H9 (cell line): ENCODE data around the gene CXCL3. TPM values are rescaled to one million over a fixed set of nuclear protein-coding genes. Genes with fewer than 3 reads are reported as not detected.

Source experiments
- DNase-seq: peaks from one replicate; pipeline ENCODE4 v3.0.0-alpha.2; 2017
- H2AFZ ChIP-seq: one replicate; pipeline ENCODE4 v1.6.1; 2013; ENCODE audit warnings: mild to moderate bottlenecking, low read length, control low read depth, moderate library complexity
- H2AK5ac ChIP-seq: 2 replicates; pipeline ENCODE4 v1.6.1; 2013; ENCODE audit warnings: low read length, control low read depth, mixed read lengths; ENCODE audit not compliant: insufficient read length
- H2BK120ac ChIP-seq: one replicate; pipeline ENCODE4 v1.6.1; 2013; ENCODE audit warnings: low read depth, mild to moderate bottlenecking, low read length, control low read depth, inconsistent platforms; ENCODE audit not compliant: poor library complexity, severe bottlenecking
- H2BK12ac ChIP-seq: 2 replicates; pipeline ENCODE4 v1.6.1; 2013; ENCODE audit warnings: low read length, control low read depth, mixed read lengths, low read depth; ENCODE audit not compliant: insufficient read length
- H2BK15ac ChIP-seq: 2 replicates; pipeline ENCODE4 v1.6.1; 2013; ENCODE audit warnings: low read depth, low read length, control low read depth
- H2BK20ac ChIP-seq: one replicate; pipeline ENCODE4 v1.6.1; 2013; ENCODE audit warnings: low read depth, mild to moderate bottlenecking, low read length, control low read depth, inconsistent platforms; ENCODE audit not compliant: poor library complexity, severe bottlenecking
- H2BK5ac ChIP-seq: 2 replicates; pipeline ENCODE4 v1.6.1; 2013; ENCODE audit warnings: low read length, control low read depth, mixed read lengths; ENCODE audit not compliant: insufficient read length
- H3K14ac ChIP-seq: 2 replicates; pipeline ENCODE4 v1.6.1; 2013; ENCODE audit warnings: low read length, control low read depth; ENCODE audit not compliant: insufficient read depth
- H3K18ac ChIP-seq: 2 replicates; pipeline ENCODE4 v1.6.1; 2013; ENCODE audit warnings: low read depth, mild to moderate bottlenecking, mixed read lengths, low read length, control low read depth; ENCODE audit not compliant: insufficient read length
- H3K23ac ChIP-seq: 2 replicates; pipeline ENCODE4 v1.6.1; 2013; ENCODE audit warnings: low read length, control low read depth, mixed read lengths, low read depth; ENCODE audit not compliant: insufficient read length
- H3K23me2 ChIP-seq: 2 replicates; pipeline ENCODE4 v1.6.1; 2013; ENCODE audit warnings: low read depth, mild to moderate bottlenecking, mixed read lengths, low read length, control low read depth; ENCODE audit not compliant: insufficient read length, poor library complexity, severe bottlenecking
- H3K27ac ChIP-seq: 2 replicates; pipeline ENCODE4 v1.5.1; 2013; ENCODE audit warnings: low read length, control low read depth, mixed read lengths, low read depth; ENCODE audit not compliant: insufficient read length
- H3K27me3 ChIP-seq: 2 replicates; pipeline ENCODE4 v1.6.1; 2013; ENCODE audit warnings: low read length, control low read depth, inconsistent platforms; ENCODE audit not compliant: insufficient read depth
- H3K4ac ChIP-seq: 2 replicates; pipeline ENCODE4 v1.6.1; 2013; ENCODE audit warnings: low read depth, mild to moderate bottlenecking, control low read depth, inconsistent platforms, low read length, moderate library complexity
- H3K4me1 ChIP-seq: 2 replicates; pipeline ENCODE4 v1.6.1; 2013; ENCODE audit warnings: low read length, control low read depth, inconsistent platforms; ENCODE audit not compliant: insufficient read depth
- H3K4me2 ChIP-seq: 2 replicates; pipeline ENCODE4 v1.6.1; 2013; ENCODE audit warnings: low read length, control low read depth, mixed read lengths; ENCODE audit not compliant: insufficient read length, insufficient read depth
- H3K56ac ChIP-seq: 2 replicates; pipeline ENCODE4 v1.6.1; 2013; ENCODE audit warnings: low read depth, mild to moderate bottlenecking, mixed read lengths, low read length, control low read depth; ENCODE audit not compliant: insufficient read length
- H3K79me1 ChIP-seq: 2 replicates; pipeline ENCODE4 v1.6.1; 2013; ENCODE audit warnings: low read depth, mild to moderate bottlenecking, moderate library complexity, low read length, control low read depth, inconsistent platforms; ENCODE audit not compliant: insufficient read depth, poor library complexity, severe bottlenecking
- H3K79me2 ChIP-seq: 2 replicates; pipeline ENCODE4 v1.6.1; 2013; ENCODE audit warnings: low read length, control low read depth, inconsistent platforms; ENCODE audit not compliant: insufficient read depth
- H3K9ac ChIP-seq: 2 replicates; pipeline ENCODE4 v1.6.1; 2013; ENCODE audit warnings: low read length, control low read depth, mixed read lengths; ENCODE audit not compliant: insufficient read length; ENCODE audit errors: extremely low read depth
- H3K9me3 ChIP-seq: one replicate; pipeline ENCODE4 v1.6.1; 2013; ENCODE audit warnings: low read depth, low read length, inconsistent platforms; ENCODE audit not compliant: control insufficient read depth
- H3T11ph ChIP-seq: one replicate; pipeline ENCODE4 v1.6.1; 2013; ENCODE audit warnings: mild to moderate bottlenecking, low read length, control low read depth, inconsistent platforms
- H4K20me1 ChIP-seq: one replicate; pipeline ENCODE4 v1.6.1; 2013; ENCODE audit not compliant: control insufficient read depth, insufficient read length, insufficient read depth
- H4K5ac ChIP-seq: 2 replicates; pipeline ENCODE4 v1.6.1; 2013; ENCODE audit warnings: low read depth, mild to moderate bottlenecking, mixed read lengths, low read length, control low read depth; ENCODE audit not compliant: insufficient read length
- H4K8ac ChIP-seq: replicated peaks from 2 replicates; pipeline ENCODE4 v1.6.1; 2013; ENCODE audit warnings: low read length, control low read depth, mixed read lengths, low read depth; ENCODE audit not compliant: insufficient read length
- H4K91ac ChIP-seq: 2 replicates; pipeline ENCODE4 v1.6.1; 2013; ENCODE audit warnings: low read depth, mild to moderate bottlenecking, moderate library complexity, mixed read lengths, low read length, control low read depth; ENCODE audit not compliant: insufficient read length
- H3K27ac Mint-ChIP-seq, 3 experiments: 2 replicates in 2 of 3; 3 replicates in 1 of 3; pipeline ENCODE4 v1.8.0; 2020 to 2021; ENCODE audit warnings: mixed read lengths in 3 of 3, mild to moderate bottlenecking in 1 of 3, moderate library complexity in 1 of 3
- H3K27me3 Mint-ChIP-seq: 2 replicates; pipeline ENCODE4 v1.8.0; 2021; ENCODE audit warnings: low read depth, mild to moderate bottlenecking, moderate library complexity, mixed read lengths
- H3K36me3 Mint-ChIP-seq, 3 experiments: 2 replicates in 2 of 3; 3 replicates in 1 of 3; pipeline ENCODE4 v1.8.0; 2020 to 2021; ENCODE audit warnings: low read depth in 3 of 3, mixed read lengths in 3 of 3; ENCODE audit not compliant: insufficient read depth in 1 of 3
- H3K4me1 Mint-ChIP-seq, 2 experiments: 2 replicates each; pipeline ENCODE4 v1.8.0; 2020; ENCODE audit warnings: mixed read lengths in 2 of 2
- H3K4me3 Mint-ChIP-seq, 2 experiments: 2 replicates in 1 of 2; 3 replicates in 1 of 2; pipeline ENCODE4 v1.8.0; 2020 to 2021; ENCODE audit warnings: mild to moderate bottlenecking in 2 of 2, mixed read lengths in 2 of 2, moderate library complexity in 1 of 2
- H3K9me3 Mint-ChIP-seq, 2 experiments: 2 replicates in 1 of 2; 3 replicates in 1 of 2; pipeline ENCODE4 v1.8.0; 2020; ENCODE audit warnings: mild to moderate bottlenecking in 2 of 2, mixed read lengths in 2 of 2, moderate library complexity in 1 of 2
- CTCF ChIP-seq: fragments of 200-600 bp; sonication (generic); conservative IDR thresholded peaks from 3 replicates; pipeline ENCODE4 v1.8.0; 2021; ENCODE audit warnings: antibody characterized with exemption, mild to moderate bottlenecking
- WGBS: extraction: QIAGEN DNeasy Blood & Tissue Kit; methylation state at CpG from one replicate; pipeline ENCODE4 v1.1.7; 2013; ENCODE audit warnings: missing lambda C conversion rate, low lambda C conversion rate, mixed read lengths; ENCODE audit not compliant: insufficient read length; ENCODE audit errors: extremely low coverage; 5-methylcytosine and 5-hydroxymethylcytosine counted together
- total RNA-seq: library from RNA; stranded (reverse); gene quantifications from 2 replicates; pipeline ENCODE4 v1.2.1, GENCODE V29; 2021

Gene CXCL3
- total RNA-seq, 1 experiment from 2014 or later, result 3.7 TPM

- Histone ChIP-seq H3K79me1 (no peaks in the 10 kb centered on the region), H2BK15ac (no peak overlapping the region), H3K27ac (no peak overlapping the region), H2AFZ (no peak overlapping the region), H4K5ac (no peak overlapping the region), H3K27me3 (no peaks in the 10 kb centered on the region), H2BK20ac (no peak overlapping the region), H3K9ac (no peak overlapping the region), H3K4ac (no peak overlapping the region), H3K14ac (no peak overlapping the region), H2BK120ac (no peak overlapping the region), H4K20me1 (no peaks in the 10 kb centered on the region), H3K4me2 (no peak overlapping the region), H3K18ac (no peak overlapping the region), H3T11ph (no peak overlapping the region), H2AK5ac (no peak overlapping the region), H3K23ac (no peak overlapping the region), H4K8ac (no peak overlapping the region), H2BK5ac (no peak overlapping the region), H3K4me1 (no peaks in the 10 kb centered on the region; the same call in 1 of the 2 replicates), H4K91ac (no peak overlapping the region), H3K56ac (no peak overlapping the region), H3K9me3 (no peaks in the 10 kb centered on the region), H3K23me2 (no peaks in the 10 kb centered on the region), H3K79me2 (no peaks in the 10 kb centered on the region), H2BK12ac (no peak overlapping the region)
- TF ChIP-seq CTCF, result no peak
- H3K4me1 Mint-ChIP-seq, result peaks cover 0 to 4% of the 10 kb centered on the region in 2 experiments; a peak in 1 of 4 replicates
- H3K27ac Mint-ChIP-seq, result no peak overlapping the region
- H3K36me3 Mint-ChIP-seq, result no peaks in the 10 kb centered on the region
- no peaks in the 10 kb centered on the region for H3K9me3 Mint-ChIP-seq
- no peaks in the 10 kb centered on the region for H3K27me3 Mint-ChIP-seq
- WGBS, result no CpG with 5 or more reads among the region's 2 CpGs
- H3K4me3 Mint-ChIP-seq, result no peak overlapping the region
- DNase-seq, result no peak
These were observed 45.1 kb upstream of the CXCL3 start for GRCh38 chr4:74083546-74083945.
